ENCODE data around the gene SPRYD7. TPM values are rescaled to one million over a fixed set of nuclear protein-coding genes. Genes with fewer than 3 reads are reported as not detected.

SPRYD7 gene
- total and polyA plus RNA-seq, 2 donors from 2014 or later, result 6.6 to 12.1 TPM

GRCh38 chr13:49939321-49939720 is 3.2 kb upstream of the SPRYD7 start:
- Histone ChIP-seq H3K36me3 (ENCODE audit: control insufficient read depth in 2 of 3, insufficient read depth in 3 of 3, low read length in 3 of 3) (no peaks in the 10 kb centered on the region), H3K27me3 (ENCODE audit: control insufficient read depth, insufficient read depth, low read length) (no peaks in the 10 kb centered on the region), H3K9ac (ENCODE audit: low read length in 3 of 3) (peak overlapping the region in 1 of 3 donors; percentile 54), H3K4me1 (ENCODE audit: control insufficient read depth in 2 of 3, insufficient read depth in 2 of 3, low read depth in 1 of 3, low read length in 3 of 3) (peaks cover 0 to 9% (median 4%) of the 10 kb centered on the region in 3 donors), H3K27ac (ENCODE audit: low read depth in 2 of 2, low read length in 2 of 2) (peak overlapping the region; percentile 19 to 20), H3K9me3 (ENCODE audit: control insufficient read depth in 2 of 3, insufficient read depth in 1 of 3, low read length in 3 of 3) (no peaks in the 10 kb centered on the region), H3K4me3 (ENCODE audit: low read length in 3 of 3) (peak overlapping the region in 1 of 3 donors; percentile 26)
- DNase-seq (peak in 1 of 5 donors; percentile 40), FAIRE-seq (peak; percentile 68)
- intact Hi-C loops (cut with DNase I), result no loop called here
- no peak for TF ChIP-seq CTCF (IDR thresholded peaks at IDR 0.05; ENCODE audit: borderline replicate concordance, extremely low read depth, insufficient read depth)

GRCh38 chr13:49938921-49939320 is 2.8 kb upstream of the SPRYD7 start:
- DNase-seq, result peak in 3 of 5 donors; percentile 12 to 51 (median 16)
- TF ChIP-seq CTCF (IDR thresholded peaks at IDR 0.05; ENCODE audit: borderline replicate concordance, extremely low read depth, insufficient read depth), result no peak
- Histone ChIP-seq H3K36me3 (ENCODE audit: control insufficient read depth in 2 of 3, insufficient read depth in 3 of 3, low read length in 3 of 3) (no peaks in the 10 kb centered on the region), H3K9me3 (ENCODE audit: control insufficient read depth in 2 of 3, insufficient read depth in 1 of 3, low read length in 3 of 3) (no peaks in the 10 kb centered on the region), H3K27ac (ENCODE audit: low read depth in 2 of 2, low read length in 2 of 2) (peak overlapping the region; percentile 19 to 20), H3K4me3 (ENCODE audit: low read length in 3 of 3) (peak overlapping the region in 1 of 3 donors; percentile 26), H3K4me1 (ENCODE audit: control insufficient read depth in 2 of 3, insufficient read depth in 2 of 3, low read depth in 1 of 3, low read length in 3 of 3) (peaks cover 0 to 9% (median 4%) of the 10 kb centered on the region in 3 donors), H3K27me3 (ENCODE audit: control insufficient read depth, insufficient read depth, low read length) (no peaks in the 10 kb centered on the region), H3K9ac (ENCODE audit: low read length in 3 of 3) (peak overlapping the region in 1 of 3 donors; percentile 54)
- intact Hi-C loops (cut with DNase I), result no loop called here
- no peak for FAIRE-seq

- H3K4me3 ChIP-seq (ENCODE audit: low read length in 3 of 3), result no peak overlapping the region
- TF ChIP-seq CTCF (IDR thresholded peaks at IDR 0.05; ENCODE audit: borderline replicate concordance, extremely low read depth, insufficient read depth), result no peak
- H3K36me3 ChIP-seq (ENCODE audit: control insufficient read depth in 2 of 3, insufficient read depth in 3 of 3, low read length in 3 of 3), result no peaks in the 10 kb centered on the region
- no peak for FAIRE-seq
- H3K27me3 ChIP-seq (ENCODE audit: control insufficient read depth, insufficient read depth, low read length), result no peaks in the 10 kb centered on the region
- H3K27ac ChIP-seq (ENCODE audit: low read depth in 2 of 2, low read length in 2 of 2), result peak overlapping the region; percentile 23 to 52
- DNase-seq, result peak in 1 of 5 donors; percentile 11
- intact Hi-C loops (cut with DNase I), result no loop called here
- no peak overlapping the region for H3K9ac ChIP-seq (ENCODE audit: low read length in 3 of 3)
- no peaks in the 10 kb centered on the region for H3K9me3 ChIP-seq (ENCODE audit: control insufficient read depth in 2 of 3, insufficient read depth in 1 of 3, low read length in 3 of 3)
- peaks cover 0 to 9% (median 4%) of the 10 kb centered on the region in 3 donors for H3K4me1 ChIP-seq (ENCODE audit: control insufficient read depth in 2 of 3, insufficient read depth in 2 of 3, low read depth in 1 of 3, low read length in 3 of 3)
Observed at GRCh38 chr13:49938314-49938713, 2.2 kb upstream of the SPRYD7 start.

GRCh38 chr13:49936968-49937273 is 781 bp upstream of the SPRYD7 start:
- FAIRE-seq (no peak), DNase-seq (peak in 1 of 5 donors; percentile 77)
- peak overlapping the region; percentile 59 to 79 for H3K27ac ChIP-seq (ENCODE audit: low read depth in 2 of 2, low read length in 2 of 2)
- peaks cover 0 to 9% (median 4%) of the 10 kb centered on the region in 3 donors for H3K4me1 ChIP-seq (ENCODE audit: control insufficient read depth in 2 of 3, insufficient read depth in 2 of 3, low read depth in 1 of 3, low read length in 3 of 3)
- H3K4me3 ChIP-seq (ENCODE audit: low read length in 3 of 3), result peak overlapping the region; percentile 84 to 99 (median 88)
- H3K27me3 ChIP-seq (ENCODE audit: control insufficient read depth, insufficient read depth, low read length), result no peaks in the 10 kb centered on the region
- H3K9me3 ChIP-seq (ENCODE audit: control insufficient read depth in 2 of 3, insufficient read depth in 1 of 3, low read length in 3 of 3), result no peaks in the 10 kb centered on the region
- peak overlapping the region; percentile 76 to 91 (median 85) for H3K9ac ChIP-seq (ENCODE audit: low read length in 3 of 3)
- TF ChIP-seq CTCF (IDR thresholded peaks at IDR 0.05; ENCODE audit: borderline replicate concordance, extremely low read depth, insufficient read depth), result no peak
- intact Hi-C loops (cut with DNase I), result no loop called here
- H3K36me3 ChIP-seq (ENCODE audit: control insufficient read depth in 2 of 3, insufficient read depth in 3 of 3, low read length in 3 of 3), result no peaks in the 10 kb centered on the region

All from kidney (tissue), 14 donors.